Endometrium (tissue), 2 donors: ENCODE results near the gene AKAP1.

Source experiments
- FAIRE-seq: peaks from 2 replicates; lab custom pipeline; 2012; peaks lifted over from hg19 to GRCh38; lab: Jason Lieb, UNC
- donor health status: control.
- donor health status: control.

The AKAP1 gene

GRCh38 chr17:57105591-57105990 lies 20.5 kb downstream of the AKAP1 start:
- no peak for FAIRE-seq

- FAIRE-seq, result no peak
Measured at GRCh38 chr17:57106107-57106835, 21.2 kb downstream of the AKAP1 start.

- no peak for FAIRE-seq
Measured at GRCh38 chr17:57106836-57107497, 21.9 kb downstream of the AKAP1 start.

DNA sequence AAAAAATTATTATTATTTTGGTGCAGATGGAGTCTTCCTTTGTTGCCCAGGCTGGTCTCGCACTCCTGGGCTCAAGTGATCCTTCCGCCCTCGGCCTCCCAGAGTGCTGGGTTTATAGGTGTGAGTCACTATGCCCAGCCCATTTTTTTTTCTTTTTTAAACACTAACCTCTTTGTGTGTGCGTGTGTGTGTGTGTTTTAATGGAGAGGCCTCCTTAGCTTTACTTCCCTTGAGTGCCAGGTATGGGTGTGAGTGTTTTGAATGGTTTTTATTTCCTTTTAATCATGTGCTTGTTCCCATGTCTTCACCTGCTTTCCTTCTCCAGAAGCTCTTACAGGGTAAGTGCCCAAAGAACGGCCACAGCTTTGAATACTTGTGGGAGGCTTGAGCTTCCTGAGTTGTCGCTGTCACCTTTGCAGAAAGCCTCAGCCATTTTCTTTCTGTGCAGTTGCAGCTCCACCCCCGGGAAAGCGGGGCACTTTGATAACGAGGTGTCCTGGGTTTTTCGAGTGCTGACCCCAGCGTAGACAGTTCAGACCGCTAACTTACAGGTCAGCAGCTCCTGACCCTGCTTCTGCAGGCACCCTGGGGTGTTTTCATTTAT lies 22.6 kb downstream of the AKAP1 start:
- FAIRE-seq, result no peak

GRCh38 chr17:57108671-57109392 lies 23.8 kb downstream of the AKAP1 start:
- FAIRE-seq, result no peak

GRCh38 chr17:57109393-57110151 lies 24.5 kb downstream of the AKAP1 start:
- FAIRE-seq, result no peak

DNA sequence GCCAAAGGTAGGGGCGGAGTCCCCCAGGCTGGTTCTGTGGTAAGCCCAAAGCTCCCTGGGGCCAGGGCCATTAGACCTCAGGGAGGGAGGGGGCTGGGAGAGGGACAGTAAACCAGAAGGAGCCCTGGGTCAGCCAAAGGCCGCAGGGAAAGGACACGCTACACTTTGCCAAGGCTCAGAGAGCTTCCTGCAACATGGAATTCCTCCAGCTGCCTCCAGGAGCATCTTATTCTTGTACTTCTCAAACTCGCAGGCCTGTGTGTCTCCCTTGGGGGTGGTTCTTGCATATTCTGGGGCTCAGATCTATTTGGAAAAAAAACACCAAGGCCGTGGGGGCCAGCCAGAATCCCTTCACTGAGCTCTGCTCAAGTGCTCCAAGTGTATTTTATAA lies 25.1 kb downstream of the AKAP1 start:
- FAIRE-seq, result no peak

- no peak for FAIRE-seq
Measured at GRCh38 chr17:57110579-57111325, 25.7 kb downstream of the AKAP1 start.

DNA sequence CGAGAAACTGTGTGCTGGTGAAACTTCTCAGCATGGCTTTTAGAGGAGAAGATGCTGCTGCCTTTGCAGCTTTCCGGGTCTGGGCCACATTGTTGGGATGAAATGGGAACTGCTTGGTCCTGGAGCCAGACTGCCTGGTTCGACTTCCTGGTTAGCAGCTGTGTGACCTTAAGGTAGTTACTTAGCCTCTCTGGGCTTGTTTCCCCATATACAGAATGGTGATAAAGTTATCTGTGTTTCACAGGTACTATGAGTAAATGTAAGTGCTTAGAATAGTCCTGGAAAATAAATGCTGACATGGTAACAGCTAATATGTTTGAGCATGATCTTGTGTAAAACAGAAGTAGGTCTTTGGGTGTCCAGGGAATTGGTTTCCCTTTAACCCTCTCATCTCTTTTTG lies 26.3 kb downstream of the AKAP1 start:
- FAIRE-seq, result no peak

DNA sequence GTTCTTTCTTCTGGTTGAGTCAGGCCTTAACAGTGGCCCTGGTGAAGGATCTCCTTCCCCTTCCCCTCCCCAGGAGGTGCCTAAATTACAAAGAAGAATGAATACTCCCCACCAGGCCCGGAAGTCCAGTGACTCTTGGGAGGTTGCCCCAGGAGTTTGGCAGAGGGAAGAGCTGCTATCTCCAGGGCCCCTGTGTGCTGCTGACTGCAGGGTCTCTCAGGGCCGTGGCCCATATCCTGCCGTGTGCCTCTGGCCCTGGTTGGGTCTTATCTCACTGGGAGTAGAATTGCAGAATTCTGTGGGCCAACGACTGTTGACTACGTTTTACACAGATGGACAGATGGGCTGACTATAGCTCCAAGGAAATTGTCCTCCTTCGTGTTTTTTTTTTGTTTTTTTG lies 28.0 kb downstream of the AKAP1 start:
- FAIRE-seq, result no peak

- no peak for FAIRE-seq
Measured at GRCh38 chr17:57113656-57114055, 28.6 kb downstream of the AKAP1 start.

DNA sequence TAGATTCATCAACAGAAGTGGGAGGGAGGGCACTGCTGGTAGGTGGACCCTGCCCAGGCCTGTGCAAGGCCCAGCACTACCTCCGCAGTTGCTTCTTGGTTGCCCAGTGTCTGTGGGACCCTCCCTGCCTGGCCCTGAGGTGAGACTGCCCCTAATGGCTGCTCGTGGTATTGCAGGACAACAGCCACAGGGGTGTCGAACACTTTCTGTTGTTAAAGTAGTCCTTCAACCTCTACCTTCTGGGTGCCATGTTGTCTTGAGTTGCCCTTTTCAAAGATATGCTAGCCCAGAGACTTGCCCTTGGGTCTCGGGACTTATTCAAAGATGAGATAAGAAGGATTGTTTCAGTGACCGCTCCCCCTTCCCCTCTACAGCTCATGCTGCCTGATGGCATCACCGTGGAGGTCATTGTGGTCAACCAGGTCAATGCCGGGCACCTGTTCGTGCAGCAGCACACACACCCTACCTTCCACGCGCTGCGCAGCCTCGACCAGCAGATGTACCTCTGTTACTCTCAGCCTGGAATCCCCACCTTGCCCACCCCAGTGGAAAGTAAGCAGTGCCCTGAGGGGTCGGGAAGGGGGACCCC lies 29.1 kb downstream of the AKAP1 start:
- no peak for FAIRE-seq

DNA sequence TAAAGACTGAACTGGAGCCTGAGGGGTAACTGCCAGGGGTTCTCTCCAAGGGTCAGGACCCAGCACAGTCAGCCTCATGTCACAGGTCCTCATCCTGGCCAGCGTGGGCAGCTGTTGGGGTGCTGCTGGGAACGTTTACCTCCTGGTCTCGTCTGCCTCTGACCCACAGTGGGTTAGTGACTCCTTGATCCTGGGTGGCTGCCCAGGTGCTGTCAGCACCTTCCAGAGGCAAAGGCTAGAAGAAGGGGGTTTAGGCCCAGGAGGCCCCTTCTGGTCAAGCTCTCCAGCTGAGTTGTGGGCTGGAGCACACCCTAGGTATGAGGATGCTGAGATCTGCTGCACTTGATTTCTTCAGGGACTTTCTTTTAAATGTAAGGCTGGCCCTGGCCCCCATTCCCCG lies 30.3 kb downstream of the AKAP1 start:
- no peak for FAIRE-seq

DNA sequence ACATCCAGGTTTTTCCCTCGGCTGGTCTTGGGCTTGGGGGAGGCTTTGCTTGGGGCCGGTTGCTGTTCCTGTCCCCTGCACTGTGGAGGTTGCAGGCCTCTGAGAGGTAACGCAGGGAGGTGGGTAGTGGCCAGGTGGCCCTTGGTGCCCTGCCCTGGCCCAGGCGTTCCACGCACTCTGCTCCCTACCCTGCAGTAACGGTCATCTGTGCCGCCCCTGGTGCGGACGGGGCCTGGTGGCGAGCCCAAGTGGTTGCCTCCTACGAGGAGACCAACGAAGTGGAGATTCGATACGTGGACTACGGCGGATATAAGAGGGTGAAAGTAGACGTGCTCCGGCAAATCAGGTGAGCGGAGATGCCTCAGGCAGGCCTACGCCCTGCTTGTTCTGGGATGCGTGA lies 30.9 kb downstream of the AKAP1 start:
- no peak for FAIRE-seq

DNA sequence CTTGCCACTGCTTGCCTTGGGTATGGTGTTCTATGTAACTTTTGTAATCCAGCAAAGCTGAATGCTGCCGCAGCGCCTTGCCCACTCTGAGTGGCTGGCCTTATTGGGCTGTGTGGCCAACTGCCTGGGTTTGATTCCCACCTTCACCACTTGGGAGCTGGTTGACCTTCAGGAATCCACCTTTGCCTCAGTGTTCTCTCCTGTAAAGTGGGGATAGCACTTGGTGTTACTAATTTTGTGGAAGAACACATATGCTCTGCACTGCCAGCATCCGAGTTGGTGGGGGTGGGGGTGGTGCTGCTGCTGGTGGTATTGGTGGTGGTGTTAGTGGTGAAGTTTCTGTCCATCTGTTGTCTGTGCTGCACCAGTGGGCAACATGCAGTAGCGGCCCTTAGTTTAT lies 32.8 kb downstream of the AKAP1 start:
- FAIRE-seq, result no peak

DNA sequence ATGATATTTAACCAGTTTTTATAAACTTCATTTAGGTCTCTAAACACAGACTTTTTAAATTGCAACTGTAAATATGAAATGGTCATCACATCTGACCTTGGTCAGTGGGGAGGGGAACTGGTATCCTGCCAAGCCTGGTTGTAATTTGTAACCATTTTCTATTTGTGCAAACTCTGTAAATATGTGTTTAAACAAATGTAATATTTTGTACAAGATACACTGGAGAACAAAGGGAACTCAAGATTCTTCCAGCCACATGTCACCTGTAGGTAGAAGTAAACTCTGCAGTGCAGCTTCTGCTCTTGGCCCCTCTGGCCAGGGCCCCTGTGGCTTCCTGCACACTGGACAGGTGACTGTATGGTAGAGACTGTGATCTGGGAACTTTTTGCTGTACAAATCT lies 35.8 kb downstream of the AKAP1 start:
- no peak for FAIRE-seq

- FAIRE-seq, result no peak
Measured at GRCh38 chr17:57121308-57122042, 36.4 kb downstream of the AKAP1 start.

GRCh38 chr17:57124053-57124452 lies 39.0 kb downstream of the AKAP1 start:
- FAIRE-seq, result no peak

- FAIRE-seq, result no peak
Measured at GRCh38 chr17:57125406-57125805, 40.4 kb downstream of the AKAP1 start.

GRCh38 chr17:57125866-57126265 lies 40.8 kb downstream of the AKAP1 start:
- no peak for FAIRE-seq
